ENCODE data around the gene KYAT1. TPM values are rescaled to one million over a fixed set of nuclear protein-coding genes. Genes with fewer than 3 reads are reported as not detected.

Gene KYAT1
- total RNA-seq = 8.1 and 13.3 TPM in 2 replicates

DNA sequence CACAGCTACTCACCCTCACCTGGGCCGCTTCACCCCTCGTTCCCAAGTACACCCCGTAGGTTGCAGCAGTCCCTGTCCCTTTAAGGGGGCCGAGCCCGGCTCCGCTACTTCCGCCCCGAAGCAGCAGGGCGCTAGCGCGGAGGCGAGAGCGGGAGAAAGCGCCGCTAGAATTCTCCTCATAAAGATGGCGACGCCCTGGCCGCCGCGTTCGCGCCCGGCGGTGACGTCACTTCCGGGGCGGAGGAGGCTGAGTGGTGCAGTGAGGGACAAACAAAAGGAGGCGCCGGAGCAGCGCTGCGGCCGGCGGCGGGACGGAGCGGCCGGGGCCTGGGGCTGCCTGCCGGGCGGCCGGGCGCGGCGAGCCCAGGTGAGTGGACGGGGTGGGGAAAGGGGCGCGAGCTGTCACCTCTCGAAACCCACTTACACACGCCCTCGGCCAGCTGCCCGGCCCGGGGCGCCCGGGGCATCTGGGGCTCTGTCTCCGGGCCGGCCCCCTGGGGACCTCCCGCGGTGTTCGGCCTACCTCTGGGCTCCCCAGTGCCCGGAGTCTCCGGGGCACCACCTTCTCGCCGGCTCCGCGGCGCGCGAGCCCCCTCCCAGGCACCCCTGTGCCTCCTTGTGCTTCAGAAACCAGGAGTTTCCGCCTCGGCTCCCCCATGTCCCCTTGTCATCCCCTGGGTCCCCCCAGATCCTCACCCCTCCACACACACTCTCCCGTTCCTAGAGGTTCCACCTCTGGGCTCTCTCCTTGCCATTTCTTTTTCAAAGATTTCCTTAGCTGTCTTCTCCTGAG is at the start of gene KYAT1, which contains the start of gene LRRC8A:
Gene KYAT1 (minus strand): TSS at position 67 of the 793 bp plus-strand sequence. CDS start 36,545 bp downstream, outside the sequence.
Gene LRRC8A (plus strand): TSS at position 250 of the 793 bp plus-strand sequence. CDS start 25,032 bp downstream, outside the sequence.

DNA sequence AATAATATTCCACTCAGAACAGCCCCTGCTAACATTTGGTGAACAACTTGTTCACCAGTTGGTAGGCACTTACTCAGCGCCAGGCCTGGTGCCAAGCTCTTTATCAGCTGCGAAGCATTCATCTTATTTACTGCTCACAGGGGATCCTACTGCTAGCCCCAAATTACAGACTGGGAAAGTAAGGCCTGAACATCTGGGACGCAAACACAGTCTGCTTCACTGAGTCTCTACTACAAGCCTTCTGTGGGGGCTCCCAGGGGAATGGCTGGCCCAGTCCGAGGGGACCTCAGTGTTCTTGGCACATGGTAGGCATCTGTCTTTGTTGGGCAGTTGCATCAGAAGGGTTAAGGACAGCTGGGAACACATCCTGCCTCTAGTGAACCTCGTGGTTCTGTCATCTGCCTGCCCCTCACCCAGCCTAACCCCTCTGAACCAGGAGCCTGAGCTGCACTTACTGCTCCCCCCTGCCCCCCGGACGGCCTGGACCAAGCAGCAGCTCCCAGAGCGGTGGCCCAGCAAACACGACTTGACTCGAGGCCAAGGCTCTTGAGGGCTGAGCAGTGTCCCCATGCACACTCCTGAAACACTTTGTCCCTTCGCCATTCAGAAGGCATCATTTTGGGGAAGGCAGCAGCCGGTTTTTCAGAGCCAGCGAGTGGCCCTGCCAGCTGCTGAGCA is 38.8 kb upstream of the KYAT1 start, which contains the start of gene PHYHD1:
Gene PHYHD1 (plus strand): TSS at position 602 of the 678 bp plus-strand sequence. CDS start 1,342 bp downstream, outside the sequence.

DNA sequence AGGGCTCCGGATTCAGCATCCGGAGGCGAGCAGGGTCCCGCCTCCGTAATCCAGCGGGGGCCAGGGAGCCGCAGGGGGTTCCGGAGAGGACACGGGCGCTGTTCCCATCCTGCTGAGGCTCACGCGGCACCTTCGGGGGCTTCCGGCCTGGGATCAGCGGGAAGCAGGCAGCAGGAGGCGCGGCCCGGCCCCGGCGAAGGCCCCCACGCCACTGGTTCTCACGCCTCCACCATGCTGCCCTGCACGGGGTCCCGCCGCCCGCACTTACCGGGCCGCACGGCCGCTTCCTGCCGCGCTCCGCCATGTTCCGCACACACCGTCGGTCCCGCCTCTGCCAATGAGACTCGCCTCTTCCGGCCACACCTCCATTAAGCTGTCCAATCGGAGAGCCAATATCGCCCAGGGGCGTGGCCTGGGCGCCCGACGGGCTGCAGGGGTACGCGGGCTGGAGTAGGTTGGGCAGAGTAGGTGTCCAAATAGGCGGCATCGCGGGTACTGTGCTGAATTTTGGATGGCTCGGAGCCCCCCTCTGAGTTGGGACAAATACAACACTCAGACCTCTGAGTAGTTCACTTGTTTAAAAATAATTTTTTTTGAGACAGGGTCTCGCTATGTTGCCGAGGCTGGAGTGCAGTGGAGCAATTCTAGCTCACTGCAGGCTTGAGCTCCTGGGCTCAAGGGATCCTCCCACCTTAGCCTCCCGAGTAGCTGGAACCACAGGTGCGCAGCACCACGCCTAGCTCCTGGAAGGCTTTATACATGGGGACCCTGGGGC is 52.1 kb downstream of the KYAT1 start, which contains the start of gene SPOUT1:
Gene SPOUT1 (minus strand): TSS at position 318 of the 775 bp plus-strand sequence. CDS start 14 bp downstream, at position 304.

GRCh38 chr9:128818099-128818838 is 63.5 kb downstream of the KYAT1 start, which contains the start of gene ENDOG:
Gene ENDOG (plus strand): TSS chr9:128818500. CDS start chr9:128818685, 185 bp downstream.

DNA sequence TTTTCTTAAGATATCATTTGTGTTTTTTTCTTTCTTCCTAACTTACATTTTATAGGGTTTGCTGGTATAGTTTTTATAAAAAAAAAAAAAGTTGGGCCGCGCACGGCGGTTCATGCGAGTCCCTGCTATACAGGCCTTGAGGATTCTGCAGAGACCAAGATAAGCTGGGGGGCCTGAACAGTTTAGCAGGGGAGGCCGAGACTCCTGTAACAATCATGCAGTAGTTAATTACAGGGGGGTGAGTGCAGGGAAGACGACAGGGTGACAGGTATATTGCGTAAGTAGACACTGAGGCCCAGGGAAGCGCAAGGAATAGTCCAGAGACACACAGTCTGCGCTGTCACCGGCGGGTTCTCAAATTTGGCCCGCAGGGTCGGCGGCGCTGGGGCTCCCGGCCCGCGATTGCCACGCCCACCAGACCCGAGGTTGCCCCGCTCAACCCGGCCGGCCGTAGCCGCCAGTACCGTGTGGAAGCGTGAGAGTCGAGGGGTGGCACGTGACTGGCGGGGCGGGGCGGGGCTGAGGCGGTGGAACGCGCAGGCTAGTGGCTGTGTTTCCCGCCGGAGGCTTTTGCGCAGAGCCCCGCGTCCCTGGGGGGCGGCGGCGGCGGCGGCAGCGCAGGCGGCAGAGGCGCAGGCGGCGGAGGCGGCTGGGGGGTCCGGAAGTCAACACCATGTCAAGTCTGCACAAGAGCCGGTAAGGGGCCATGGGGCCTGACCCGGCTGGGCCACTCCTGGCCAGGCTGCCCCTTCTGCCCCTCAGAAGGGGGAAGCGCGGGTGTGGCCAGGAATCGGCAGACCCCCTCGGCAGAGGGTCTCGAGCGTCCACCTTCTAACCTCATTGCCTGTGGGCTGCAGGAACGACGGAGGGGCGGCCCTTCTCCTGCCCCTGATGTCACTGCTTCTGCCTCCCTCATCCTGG is 94.8 kb downstream of the KYAT1 start, which contains the start of gene TBC1D13:
Gene TBC1D13 (plus strand): TSS at position 573 of the 921 bp plus-strand sequence. CDS start 101 bp downstream, at position 674.

Other genes with a start within 250 kb of the KYAT1 start
- gene DYNC2I2, start 225.1 kb downstream of the KYAT1 start, total RNA-seq = 35.8 and 43.4 TPM in 2 replicates
- 240 and 280 TPM in 2 replicates for gene SET, start 192.7 kb downstream of the KYAT1 start, total RNA-seq
- 0.46 and 0.59 TPM in 2 replicates for gene PKN3, start 179.4 kb downstream of the KYAT1 start, total RNA-seq
- 38.3 and 40.3 TPM in 2 replicates for gene ZDHHC12, start 157.8 kb downstream of the KYAT1 start, total RNA-seq
- gene ZER1, start 110.0 kb downstream of the KYAT1 start, total RNA-seq = 39.9 and 40.9 TPM in 2 replicates
- 16.3 and 17.8 TPM in 2 replicates for gene TBC1D13, start 94.7 kb downstream of the KYAT1 start, total RNA-seq
- 11.7 and 20.8 TPM in 2 replicates for gene ENDOG, start 63.5 kb downstream of the KYAT1 start, total RNA-seq
- gene SPOUT1, start 52.2 kb downstream of the KYAT1 start, total RNA-seq = 18.1 and 25.7 TPM in 2 replicates
- 57.5 and 76.5 TPM in 2 replicates for gene LRRC8A, start 183 bp upstream of the KYAT1 start, total RNA-seq
- gene PHYHD1, start 39.0 kb upstream of the KYAT1 start, total RNA-seq = 4.9 and 9.3 TPM in 2 replicates
- 24.9 and 30.9 TPM in 2 replicates for gene DOLK, start 65.7 kb upstream of the KYAT1 start, total RNA-seq
- gene NUP188, start 65.7 kb upstream of the KYAT1 start, total RNA-seq = 43.2 and 70.9 TPM in 2 replicates
- gene SH3GLB2, start 146.4 kb upstream of the KYAT1 start, total RNA-seq = 39.2 and 69.5 TPM in 2 replicates
- 29.0 and 34.1 TPM in 2 replicates for gene MIGA2, start 154.7 kb upstream of the KYAT1 start, total RNA-seq
- gene DOLPP1, start 199.2 kb upstream of the KYAT1 start, total RNA-seq = 9.7 and 9.8 TPM in 2 replicates
- 70.1 and 73.5 TPM in 2 replicates for gene CRAT, start 228.8 kb upstream of the KYAT1 start, total RNA-seq
- 137 and 202 TPM in 2 replicates for gene PTPA, start 229.5 kb upstream of the KYAT1 start, total RNA-seq